CD1c-positive myeloid dendritic cell (primary cell): ENCODE results near the gene GP1BA.
A peak's percentile ranks its signal among the peaks of the same experiment; 100 is the strongest.

Source experiments
- DNase-seq: peaks from one replicate; pipeline ENCODE4 v3.0.0-alpha.2; 2016; ENCODE audit errors: extremely low spot score

GP1BA gene

GRCh38 chr17:4931963-4932362, at the start of gene GP1BA:
Gene GP1BA, plus strand, starts transcription at chr17:4932277. Its CDS starts 328 bp downstream, at chr17:4932605.
- DNase-seq: peak; percentile 32

- DNase-seq: no peak
These were observed 47.6 kb upstream of the GP1BA start for GRCh38 chr17:4884489-4884888.

GRCh38 chr17:4886830-4887229, 45.2 kb upstream of the GP1BA start:
- no peak for DNase-seq

GRCh38 chr17:4887581-4887980, 44.5 kb upstream of the GP1BA start:
- DNase-seq: no peak

GRCh38 chr17:4891411-4892410, 40.4 kb upstream of the GP1BA start:
- no peak for DNase-seq

- DNase-seq: no peak
These were observed 39.4 kb upstream of the GP1BA start for GRCh38 chr17:4892499-4893221.

- DNase-seq: no peak
These were observed 38.8 kb upstream of the GP1BA start for GRCh38 chr17:4893272-4893671.

- no peak for DNase-seq
These were observed 38.1 kb upstream of the GP1BA start for GRCh38 chr17:4893721-4894560.

- DNase-seq: no peak
These were observed 37.0 kb upstream of the GP1BA start for GRCh38 chr17:4895121-4895520.

- peak; percentile 59 for DNase-seq
These were observed 36.3 kb upstream of the GP1BA start for GRCh38 chr17:4895657-4896331.

- DNase-seq: no peak
These were observed 35.5 kb upstream of the GP1BA start for GRCh38 chr17:4896332-4897197.

GRCh38 chr17:4897198-4897687, 34.8 kb upstream of the GP1BA start:
- no peak for DNase-seq

GRCh38 chr17:4897785-4898184, 34.3 kb upstream of the GP1BA start:
- DNase-seq: no peak

- no peak for DNase-seq
These were observed 33.7 kb upstream of the GP1BA start for GRCh38 chr17:4898351-4898750.

GRCh38 chr17:4898927-4899326, 33.1 kb upstream of the GP1BA start:
- no peak for DNase-seq

- peak; percentile 100 for DNase-seq
These were observed 32.5 kb upstream of the GP1BA start, which contains the start of gene C17orf107 for GRCh38 chr17:4899341-4900230. Gene C17orf107, plus strand, starts transcription at chr17:4899536. Its CDS starts 227 bp downstream, at chr17:4899763.

- DNase-seq: peak; percentile 83
These were observed 31.6 kb upstream of the GP1BA start for GRCh38 chr17:4900231-4901107.

GRCh38 chr17:4901108-4901647, 30.9 kb upstream of the GP1BA start:
- DNase-seq: no peak
